IMR-90 (cell line): ENCODE data around the gene GSPT1. TPM values are rescaled to one million over a fixed set of nuclear protein-coding genes. Genes with fewer than 3 reads are reported as not detected.
A peak's percentile ranks its signal among the peaks of the same experiment; 100 is the strongest.

Source experiments
- ATAC-seq: fragments of 200-7000 bp; cut with Tn5 transposase; 2 replicates; pipeline ENCODE4 v1.9.1; 2020; ENCODE audit warnings: low read depth, mild to moderate bottlenecking, moderate library complexity
- BruUV-seq: library from RNA; stranded (reverse); fragments of 400-500 nt; replicated peaks from 2 replicates; lab custom pipeline; 2021; lab: Mats Ljungman, UMichigan
- CTCF ChIA-PET: fragments of 300-600 bp; formaldehyde crosslinking; extraction: SDS; loops from one replicate; lab custom pipeline; 2021; ENCODE audit warnings: antibody characterized with exemption; lab: Yijun Ruan, JAX
- POLR2A ChIA-PET: fragments of 300-600 bp; sonication (Branson Sonifier 250); formaldehyde crosslinking; loops from one replicate; lab custom pipeline; 2022; ENCODE audit warnings: antibody characterized with exemption; ENCODE audit not compliant: unreplicated experiment; lab: Charles Lee
- DNase-seq: peaks from one replicate; pipeline ENCODE4 v3.0.0; 2013
- H2AFZ ChIP-seq: replicated peaks from 2 replicates; pipeline ENCODE3; 2013; ENCODE audit warnings: low read length, mild to moderate bottlenecking; ENCODE audit not compliant: poor library complexity
- H2AK5ac ChIP-seq: 2 replicates; pipeline ENCODE4 v1.6.1; 2013; ENCODE audit warnings: low read depth, low read length, inconsistent platforms
- H2AK9ac ChIP-seq: replicated peaks from 2 replicates; pipeline ENCODE3; 2013; ENCODE audit warnings: mild to moderate bottlenecking, low read depth, low read length, moderate library complexity; ENCODE audit not compliant: poor library complexity
- H2BK120ac ChIP-seq: 2 replicates; pipeline ENCODE4 v1.6.1; 2013; ENCODE audit warnings: low read depth, low read length, inconsistent platforms
- H2BK15ac ChIP-seq: 3 replicates; pipeline ENCODE4 v1.6.1; 2013; ENCODE audit warnings: low read depth, low read length, inconsistent platforms
- H2BK20ac ChIP-seq: 2 replicates; pipeline ENCODE4 v1.6.1; 2013; ENCODE audit warnings: low read depth, mild to moderate bottlenecking, inconsistent platforms, low read length, moderate library complexity
- H2BK5ac ChIP-seq: 2 replicates; pipeline ENCODE4 v1.6.1; 2013; ENCODE audit warnings: mild to moderate bottlenecking, low read depth, low read length, inconsistent platforms; ENCODE audit not compliant: poor library complexity, severe bottlenecking
- H3K14ac ChIP-seq: replicated peaks from 2 replicates; pipeline ENCODE4 v1.6.1; 2013; ENCODE audit warnings: low read depth, low read length, inconsistent platforms
- H3K18ac ChIP-seq: 2 replicates; pipeline ENCODE4 v1.6.1; 2013; ENCODE audit warnings: low read depth, low read length, control low read depth
- H3K23ac ChIP-seq: 2 replicates; pipeline ENCODE4 v1.6.1; 2013; ENCODE audit warnings: low read depth, low read length, inconsistent platforms
- H3K27ac ChIP-seq: 2 replicates; pipeline ENCODE4 v1.5.1; 2013; ENCODE audit warnings: mild to moderate bottlenecking, control low read depth, low read length; ENCODE audit not compliant: insufficient read depth
- H3K27me3 ChIP-seq: 2 replicates; pipeline ENCODE4 v1.6.1; 2013; ENCODE audit warnings: low read length; ENCODE audit not compliant: control insufficient read depth, insufficient read depth
- H3K36me3 ChIP-seq: 2 replicates; pipeline ENCODE4 v1.6.1; 2013; ENCODE audit warnings: low read length, mixed read lengths; ENCODE audit not compliant: control insufficient read depth, insufficient read depth
- H3K4ac ChIP-seq: 2 replicates; pipeline ENCODE4 v1.6.1; 2013; ENCODE audit warnings: low read depth, low read length, inconsistent platforms
- H3K4me1 ChIP-seq: 2 replicates; pipeline ENCODE4 v1.6.1; 2013; ENCODE audit warnings: low read length, mixed read lengths; ENCODE audit not compliant: control insufficient read depth, insufficient read depth
- H3K4me2 ChIP-seq: 2 replicates; pipeline ENCODE4 v1.6.1; 2013; ENCODE audit warnings: low read depth, mild to moderate bottlenecking, control low read depth, low read length, moderate library complexity
- H3K4me3 ChIP-seq: 2 replicates; pipeline ENCODE4 v1.5.1; 2013; ENCODE audit warnings: low read depth, mild to moderate bottlenecking, control low read depth, low read length, moderate library complexity; ENCODE audit not compliant: insufficient read depth
- H3K56ac ChIP-seq: 2 replicates; pipeline ENCODE4 v1.6.1; 2013; ENCODE audit warnings: low read length, inconsistent platforms; ENCODE audit not compliant: insufficient read depth; ENCODE audit errors: extremely low read depth
- H3K79me1 ChIP-seq, 2 experiments: 2 replicates each; pipeline ENCODE4 v1.6.1; 2013; ENCODE audit warnings: low read length in 2 of 2, inconsistent platforms in 1 of 2, low read depth in 1 of 2
- H3K9ac ChIP-seq: 2 replicates; pipeline ENCODE4 v1.6.1; 2013; ENCODE audit warnings: low read depth, low read length, control low read depth
- H3K9me1 ChIP-seq: 2 replicates; pipeline ENCODE4 v1.6.1; 2013; ENCODE audit warnings: low read length, inconsistent platforms; ENCODE audit not compliant: insufficient read depth
- H3K9me3 ChIP-seq: 2 replicates; pipeline ENCODE4 v1.6.1; 2013; ENCODE audit warnings: low read length; ENCODE audit not compliant: control insufficient read depth, insufficient read depth
- H4K20me1 ChIP-seq: 2 replicates; pipeline ENCODE4 v1.6.1; 2013; ENCODE audit warnings: low read length, inconsistent platforms; ENCODE audit not compliant: insufficient read depth
- H4K5ac ChIP-seq: 2 replicates; pipeline ENCODE4 v1.6.1; 2013; ENCODE audit warnings: mild to moderate bottlenecking, low read depth, low read length, control low read depth
- H4K8ac ChIP-seq, 2 experiments: 2 replicates each; pipeline ENCODE4 v1.6.1; 2013; ENCODE audit warnings: low read depth in 2 of 2, low read length in 2 of 2, control low read depth in 1 of 2, inconsistent platforms in 1 of 2
- H4K91ac ChIP-seq: 2 replicates; pipeline ENCODE4 v1.6.1; 2013; ENCODE audit warnings: low read depth, low read length, inconsistent platforms; ENCODE audit not compliant: insufficient read depth
- BHLHE40 ChIP-seq: fragments of 150-350 bp; IDR thresholded peaks from 2 replicates; pipeline ENCODE4 v1.6.1; 2016; ENCODE audit warnings: mild to moderate bottlenecking, low read depth, low read length
- CEBPB ChIP-seq: IDR thresholded peaks from 2 replicates; pipeline ENCODE4 v1.6.1; 2012; ENCODE audit warnings: low read depth, low read length, improper control_type of control experiment
- CTCF ChIP-seq: conservative IDR thresholded peaks from 2 replicates; pipeline ENCODE4 v1.5.1; 2012; ENCODE audit warnings: mild to moderate bottlenecking, low read depth, low read length, improper control_type of control experiment
- ELK1 ChIP-seq: fragments of 150-350 bp; IDR thresholded peaks from 2 replicates; pipeline ENCODE4 v1.6.1; 2016; ENCODE audit warnings: low read depth, mild to moderate bottlenecking, low read length, moderate library complexity, borderline replicate concordance
- FOS ChIP-seq: fragments of 150-350 bp; IDR thresholded peaks from 2 replicates; pipeline ENCODE4 v1.6.1; 2016; ENCODE audit warnings: low read depth, low read length
- MAFK ChIP-seq: IDR thresholded peaks from 2 replicates; pipeline ENCODE4 v1.6.1; 2012; ENCODE audit warnings: low read depth, low read length, improper control_type of control experiment
- MXI1 ChIP-seq: IDR thresholded peaks from 2 replicates; pipeline ENCODE4 v1.6.1; 2012; ENCODE audit warnings: low read depth, mild to moderate bottlenecking, low read length, moderate library complexity, borderline replicate concordance
- POLR2A ChIP-seq: IDR thresholded peaks from 2 replicates; pipeline ENCODE4 v1.6.1; 2012; ENCODE audit warnings: mild to moderate bottlenecking, low read depth, low read length
- RAD21 ChIP-seq: IDR thresholded peaks from 2 replicates; pipeline ENCODE4 v1.6.1; 2012; ENCODE audit warnings: low read length, improper control_type of control experiment
- RCOR1 ChIP-seq: IDR thresholded peaks from 2 replicates; pipeline ENCODE4 v1.6.1; 2012; ENCODE audit warnings: mild to moderate bottlenecking, low read length, improper control_type of control experiment; ENCODE audit not compliant: insufficient replicate concordance
- SMC3 ChIP-seq: fragments of 150-350 bp; IDR thresholded peaks from 2 replicates; pipeline ENCODE4 v1.6.1; 2016; ENCODE audit warnings: low read depth, mild to moderate bottlenecking, antibody characterized with exemption, low read length, moderate library complexity
- WGBS, 2 experiments: methylation state at CpG; one replicate each; pipeline versions ENCODE4 v1.1.5 to v1.1.7; 2013; ENCODE audit warnings: missing lambda C conversion rate in 2 of 2; ENCODE audit not compliant: insufficient read length in 1 of 2; ENCODE audit errors: extremely low coverage in 2 of 2; 5-methylcytosine and 5-hydroxymethylcytosine counted together
- dilution Hi-C: fragments of 300-500 bp; cut with HindIII; formaldehyde crosslinking; loops from one replicate; pipeline ENCODE4 v1.14.3; 2018; ENCODE audit warnings: low sequenced_read_pairs; ENCODE audit not compliant: unreplicated experiment
- in situ Hi-C: fragments of 300-500 bp; cut with MboI; formaldehyde crosslinking; loops from 3 replicates; pipeline ENCODE4 v1.14.3; 2019; ENCODE audit warnings: low sequenced_read_pairs, inconsistent platforms, mixed read lengths
- intact Hi-C: fragments of 100-400 bp; cut with micrococcal nuclease; formaldehyde crosslinking; loops from 2 replicates; pipeline ENCODE4 v1.10.0; 2022
- polyA plus RNA-seq, 3 experiments: library from polyadenylated mRNA; depleted of rRNA; stranded (reverse); fragments of >200 nt; gene quantifications; 2 replicates each; pipeline ENCODE4 v1.2.3, GENCODE V29; 2012; ENCODE audit warnings: low replicate concordance in 1 of 3
- total RNA-seq: library from RNA; depleted of rRNA; stranded (reverse); fragments of >200 nt; gene quantifications from 2 replicates; pipeline ENCODE4 v1.2.3, GENCODE V29; 2012

Gene GSPT1
- total and polyA plus RNA-seq, 2 of the 4 experiments (the other 2 are of a cell fraction): 76.3 to 84.8 TPM

- Histone ChIP-seq H3K4ac (no peak overlapping the region), H4K91ac (no peak overlapping the region), H3K27me3 (no peaks in the 10 kb centered on the region; the same call in 1 of the 2 replicates), H2BK120ac (no peak overlapping the region), H3K4me3 (peak overlapping the region; percentile 94; the same call in 1 of the 2 replicates), H3K9me3 (no peaks in the 10 kb centered on the region), H3K18ac (no peak overlapping the region), H3K14ac (peak overlapping the region; percentile 35), H2AK5ac (0 out of 2 replicates have a peak overlapping the region, but pooled peaks have one; percentile 6), H3K56ac (no peak overlapping the region), H3K4me1 (peaks cover 19% of the 10 kb centered on the region), H2BK15ac (no peak overlapping the region), H3K4me2 (peak overlapping the region; percentile 97), H2BK20ac (no peak overlapping the region), H4K5ac (no peak overlapping the region), H3K9me1 (peaks cover 10% of the 10 kb centered on the region), H4K8ac (no peak overlapping the region), H3K9ac (peak overlapping the region; percentile 78; the same call in 1 of the 2 replicates), H4K20me1 (peaks cover 62% of the 10 kb centered on the region), H3K27ac (no peak overlapping the region), H2AK9ac (no peak overlapping the region), H2AFZ (no peak overlapping the region), H3K79me1 (peaks cover 0 to 45% of the 10 kb centered on the region in 2 experiments; a peak in 3 of 4 replicates), H2BK5ac (peak overlapping the region; percentile 37), H3K23ac (peak overlapping the region; percentile 85), H3K36me3 (peaks cover 2% of the 10 kb centered on the region; the same call in 1 of the 2 replicates)
- dilution Hi-C loops (no loop called here), in situ Hi-C loops (no loop called here), intact Hi-C loops (loop anchor here (5.0 kb wide), 2 partner anchors 64 to 104 kb away; partner anchors contain the start of gene SNX29)
- no peak for TF ChIP-seq BHLHE40
- TF ChIP-seq FOS: no peak
- TF ChIP-seq RAD21: no peak
- no peak for TF ChIP-seq CEBPB
- no peak for TF ChIP-seq CTCF
- no peak for TF ChIP-seq MAFK
- no peak for TF ChIP-seq SMC3
- TF ChIP-seq POLR2A: no peak
- no peak for TF ChIP-seq ELK1
- TF ChIP-seq MXI1: no peak
- no peak for TF ChIP-seq RCOR1
- CTCF ChIA-PET: no interaction called here
- WGBS, 2 experiments: 74% methylated on average over 8 of the region's 12 CpGs; no CpG with 5 or more reads in 1 of the 2 experiments
- DNase-seq: peak; percentile 41
- POLR2A ChIA-PET: no interaction called here
- TSS peak; percentile 20 for BruUV-seq
- no peak for ATAC-seq
Measured at GRCh38 chr16:11913425-11914079, 2.2 kb downstream of the GSPT1 start.
